Natural killer cell (primary cell): ENCODE results near the gene ADGRG6. TPM values are rescaled to one million over a fixed set of nuclear protein-coding genes. Genes with fewer than 3 reads are reported as not detected.

ENCODE experiments used
- ATAC-seq, 3 donors: fragments of 150-1000 bp in 2 of 3; fragments of 200-7000 bp in 1 of 3; cut with Tn5 transposase; 1 replicate in 1 of 3; 2 replicates in 2 of 3; pipeline ENCODE4 v1.10.0; 2021; ENCODE audit warnings: mild to moderate bottlenecking in 2 of 3, moderate library complexity in 2 of 3
- DNase-seq, 2 donors: peaks; one replicate each; pipeline versions ENCODE4 v3.0.0 to v3.0.0-alpha.2; 2013 to 2021; ENCODE audit warnings: mixed read lengths in 1 of 2
- H3K27ac ChIP-seq: one replicate; pipeline ENCODE4 v1.5.1; 2013; ENCODE audit warnings: mild to moderate bottlenecking, low read length
- H3K27me3 ChIP-seq: one replicate; pipeline ENCODE4 v1.6.1; 2013; ENCODE audit warnings: low read length; ENCODE audit not compliant: control insufficient read depth, insufficient read depth
- H3K36me3 ChIP-seq: one replicate; pipeline ENCODE4 v1.6.1; 2013; ENCODE audit warnings: low read length; ENCODE audit not compliant: control insufficient read depth, insufficient read depth
- H3K4me1 ChIP-seq: one replicate; pipeline ENCODE4 v1.6.1; 2013; ENCODE audit warnings: low read length; ENCODE audit not compliant: control insufficient read depth, insufficient read depth
- H3K4me3 ChIP-seq: one replicate; pipeline ENCODE4 v1.5.1; 2013; ENCODE audit warnings: low read length
- H3K9me3 ChIP-seq: one replicate; pipeline ENCODE4 v1.6.1; 2013; ENCODE audit warnings: low read length; ENCODE audit not compliant: control insufficient read depth, insufficient read depth
- H3K27ac Mint-ChIP-seq, 2 donors: one replicate each; pipeline ENCODE4 v1.8.0; 2022; ENCODE audit warnings: mild to moderate bottlenecking in 2 of 2, mixed read lengths in 2 of 2, moderate library complexity in 1 of 2
- H3K27me3 Mint-ChIP-seq, 2 donors: one replicate each; pipeline ENCODE4 v1.8.0; 2022; ENCODE audit warnings: low read depth in 2 of 2, mixed read lengths in 2 of 2
- H3K36me3 Mint-ChIP-seq: one replicate; pipeline ENCODE4 v1.8.0; 2022; ENCODE audit warnings: mixed read lengths
- H3K4me1 Mint-ChIP-seq, 2 donors: one replicate each; pipeline ENCODE4 v1.8.0; 2022; ENCODE audit warnings: mixed read lengths in 2 of 2
- H3K4me3 Mint-ChIP-seq: one replicate; pipeline ENCODE4 v1.8.0; 2022; ENCODE audit warnings: mild to moderate bottlenecking, moderate library complexity, mixed read lengths
- H3K9me3 Mint-ChIP-seq, 2 donors: one replicate each; pipeline ENCODE4 v1.8.0; 2022; ENCODE audit warnings: mixed read lengths in 2 of 2
- WGBS: methylation state at CpG from one replicate; pipeline ENCODE4 v1.1.7; 2013; ENCODE audit warnings: missing lambda C conversion rate; ENCODE audit not compliant: insufficient coverage; 5-methylcytosine and 5-hydroxymethylcytosine counted together
- intact Hi-C: fragments of 100-400 bp; cut with micrococcal nuclease; formaldehyde crosslinking; loops from one replicate; pipeline ENCODE4 v1.14.2; 2022
- total RNA-seq, 4 donors: library from RNA; stranded (reverse); fragments of 120-200 nt in 1 of 4; gene quantifications; one replicate each; pipeline versions ENCODE4 v1.2.3 to v1.2.4, GENCODE V29; 2013 to 2022
- TF ChIP-seq, protein P1 (sequence below): fragments of 200-600 bp; IDR thresholded peaks from one replicate; pipeline ENCODE4 v1.8.0; 2022; ENCODE audit warnings: antibody characterized with exemption

The ADGRG6 gene
- total RNA-seq, 3 donors from 2014 or later (not counting 1 experiment from before 2014, with no cell fraction given), result 0.05 to 0.24 TPM; not detected in 1

GRCh38 chr6:142316791-142317368 lies 15.1 kb downstream of the ADGRG6 start:
- H3K27me3 ChIP-seq, result no peaks in the 10 kb centered on the region
- no peaks in the 10 kb centered on the region for H3K9me3 ChIP-seq
- Mint-ChIP-seq H3K9me3 (no peaks in the 10 kb centered on the region), H3K27me3 (peaks cover 0 to under 1% of the 10 kb centered on the region in 2 donors), H3K36me3 (no peaks in the 10 kb centered on the region), H3K4me3 (no peak overlapping the region), H3K4me1 (no peaks in the 10 kb centered on the region), H3K27ac (no peak overlapping the region)
- ATAC-seq, result no peak
- TF ChIP-seq, protein P1, sequence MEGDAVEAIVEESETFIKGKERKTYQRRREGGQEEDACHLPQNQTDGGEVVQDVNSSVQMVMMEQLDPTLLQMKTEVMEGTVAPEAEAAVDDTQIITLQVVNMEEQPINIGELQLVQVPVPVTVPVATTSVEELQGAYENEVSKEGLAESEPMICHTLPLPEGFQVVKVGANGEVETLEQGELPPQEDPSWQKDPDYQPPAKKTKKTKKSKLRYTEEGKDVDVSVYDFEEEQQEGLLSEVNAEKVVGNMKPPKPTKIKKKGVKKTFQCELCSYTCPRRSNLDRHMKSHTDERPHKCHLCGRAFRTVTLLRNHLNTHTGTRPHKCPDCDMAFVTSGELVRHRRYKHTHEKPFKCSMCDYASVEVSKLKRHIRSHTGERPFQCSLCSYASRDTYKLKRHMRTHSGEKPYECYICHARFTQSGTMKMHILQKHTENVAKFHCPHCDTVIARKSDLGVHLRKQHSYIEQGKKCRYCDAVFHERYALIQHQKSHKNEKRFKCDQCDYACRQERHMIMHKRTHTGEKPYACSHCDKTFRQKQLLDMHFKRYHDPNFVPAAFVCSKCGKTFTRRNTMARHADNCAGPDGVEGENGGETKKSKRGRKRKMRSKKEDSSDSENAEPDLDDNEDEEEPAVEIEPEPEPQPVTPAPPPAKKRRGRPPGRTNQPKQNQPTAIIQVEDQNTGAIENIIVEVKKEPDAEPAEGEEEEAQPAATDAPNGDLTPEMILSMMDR, result no peak
- DNase-seq, result no peak
- H3K4me1 ChIP-seq, result no peaks in the 10 kb centered on the region
- intact Hi-C loops, result no loop called here
- WGBS, result 86% methylated on average over 1 of the region's 1 CpG
- no peaks in the 10 kb centered on the region for H3K36me3 ChIP-seq
- H3K4me3 ChIP-seq, result no peak overlapping the region
- H3K27ac ChIP-seq, result no peak overlapping the region

DNA sequence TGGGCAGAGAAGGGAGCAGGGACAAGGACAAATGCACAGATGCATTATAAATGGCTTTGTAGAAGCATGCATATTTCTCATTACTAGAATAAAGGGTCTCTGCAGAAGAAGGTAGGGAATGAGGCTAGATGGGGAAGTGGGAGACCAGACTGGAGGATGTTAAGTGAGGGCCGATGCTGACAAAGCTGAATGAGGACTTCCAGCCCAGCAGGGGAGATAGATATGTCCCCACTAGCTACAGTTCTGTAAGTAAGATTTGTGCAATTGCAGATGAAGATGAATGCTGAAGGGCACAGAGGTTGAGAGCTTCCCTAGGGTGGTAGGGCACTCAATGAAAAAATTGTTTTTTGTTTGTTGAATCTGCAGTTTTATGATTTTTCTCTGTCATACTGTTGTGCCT lies 16.9 kb downstream of the ADGRG6 start:
- Mint-ChIP-seq H3K4me3 (no peak overlapping the region), H3K9me3 (no peaks in the 10 kb centered on the region), H3K27me3 (no peaks in the 10 kb centered on the region), H3K36me3 (no peaks in the 10 kb centered on the region), H3K27ac (no peak overlapping the region), H3K4me1 (no peaks in the 10 kb centered on the region)
- Histone ChIP-seq H3K27ac (no peak overlapping the region), H3K36me3 (no peaks in the 10 kb centered on the region), H3K27me3 (no peaks in the 10 kb centered on the region), H3K4me1 (no peaks in the 10 kb centered on the region), H3K9me3 (no peaks in the 10 kb centered on the region), H3K4me3 (no peak overlapping the region)
- DNase-seq (no peak), ATAC-seq (no peak)
- intact Hi-C loops, result no loop called here
- TF ChIP-seq, protein P1, result no peak
- 48% methylated on average over 1 of the region's 1 CpG for WGBS

GRCh38 chr6:142320366-142320765 lies 18.6 kb downstream of the ADGRG6 start:
- Mint-ChIP-seq H3K27ac (no peak overlapping the region), H3K4me3 (no peak overlapping the region), H3K4me1 (no peaks in the 10 kb centered on the region), H3K9me3 (no peaks in the 10 kb centered on the region), H3K27me3 (peaks cover 0 to 9% of the 10 kb centered on the region in 2 donors), H3K36me3 (no peaks in the 10 kb centered on the region)
- Histone ChIP-seq H3K27me3 (no peaks in the 10 kb centered on the region), H3K27ac (no peak overlapping the region), H3K4me1 (no peaks in the 10 kb centered on the region), H3K36me3 (no peaks in the 10 kb centered on the region), H3K9me3 (no peaks in the 10 kb centered on the region), H3K4me3 (no peak overlapping the region)
- 78% methylated on average over 2 of the region's 3 CpGs for WGBS
- no peak for DNase-seq
- intact Hi-C loops, result no loop called here
- TF ChIP-seq, protein P1, result no peak
- no peak for ATAC-seq

- Mint-ChIP-seq H3K4me3 (no peak overlapping the region), H3K27ac (no peak overlapping the region), H3K4me1 (no peaks in the 10 kb centered on the region), H3K9me3 (no peaks in the 10 kb centered on the region), H3K36me3 (no peaks in the 10 kb centered on the region), H3K27me3 (peaks cover 0 to 9% of the 10 kb centered on the region in 2 donors)
- H3K4me3 ChIP-seq, result no peak overlapping the region
- no peak for DNase-seq
- intact Hi-C loops, result no loop called here
- no peaks in the 10 kb centered on the region for H3K36me3 ChIP-seq
- H3K4me1 ChIP-seq, result no peaks in the 10 kb centered on the region
- H3K9me3 ChIP-seq, result no peaks in the 10 kb centered on the region
- no peak for ATAC-seq
- H3K27ac ChIP-seq, result no peak overlapping the region
- TF ChIP-seq, protein P1, result no peak
- 98% methylated on average over 3 of the region's 3 CpGs for WGBS
- no peaks in the 10 kb centered on the region for H3K27me3 ChIP-seq
Measured at GRCh38 chr6:142321451-142321850, 19.6 kb downstream of the ADGRG6 start.
